Body of pancreas (tissue), 4 donors: ENCODE results near the gene MXI1. TPM values are rescaled to one million over a fixed set of nuclear protein-coding genes. Genes with fewer than 3 reads are reported as not detected.

Source experiments
- ATAC-seq: fragments of 150-250 bp; one replicate; pipeline ENCODE4 v1.9.1; 2016
- DNase-seq, 4 donors: peaks; one replicate each; pipeline ENCODE4 v3.0.0-alpha.2; 2019
- H3K27ac ChIP-seq, 4 donors: fragments of 200-600 bp; sonication (generic); 1 replicate in 3 of 4; 2 replicates in 1 of 4; pipeline versions ENCODE4 v1.5.1 to v1.6.1; 2016 to 2019; ENCODE audit warnings: mild to moderate bottlenecking in 1 of 4, mixed read lengths in 1 of 4, moderate library complexity in 1 of 4
- H3K27me3 ChIP-seq, 2 donors: fragments of 200-600 bp; sonication (generic); one replicate each; pipeline ENCODE4 v1.6.0; 2016; ENCODE audit warnings: mild to moderate bottlenecking in 1 of 2
- H3K36me3 ChIP-seq, 2 donors: fragments of 200-600 bp; sonication (generic); replicated peaks in 1 of 2; 2 replicates each; pipeline ENCODE4 v1.5.1; 2016; ENCODE audit warnings: low read depth in 2 of 2; ENCODE audit not compliant: insufficient read depth in 1 of 2
- H3K4me1 ChIP-seq: fragments of 200-600 bp; sonication (generic); one replicate; pipeline ENCODE4 v1.6.0; 2016
- H3K4me3 ChIP-seq, 2 donors: fragments of 200-600 bp; sonication (generic); 1 replicate in 1 of 2; 2 replicates in 1 of 2; pipeline ENCODE4 v1.5.1; 2016 to 2019
- H3K9me3 ChIP-seq, 3 donors: fragments of 200-600 bp; sonication (generic); 1 replicate in 2 of 3; 2 replicates in 1 of 3; pipeline ENCODE4 v1.5.1; 2016
- CTCF ChIP-seq, 7 experiments: fragments of 450-650 bp in 4 of 7; fragments of 200-600 bp in 3 of 7; sonication (generic) in 3 of 7; IDR thresholded peaks; one replicate each; pipeline ENCODE4 v1.5.1; 2016 to 2019; ENCODE audit warnings: antibody characterized with exemption in 7 of 7
- POLR2A ChIP-seq, 3 donors: fragments of 450-650 bp; IDR thresholded peaks; one replicate each; pipeline ENCODE4 v1.6.1; 2016; ENCODE audit warnings: antibody characterized with exemption in 3 of 3, mild to moderate bottlenecking in 2 of 3
- WGBS, 2 donors: methylation state at CpG; one replicate each; pipeline ENCODE4 v1.1.5; 2017; 5-methylcytosine and 5-hydroxymethylcytosine counted together
- intact Hi-C: fragments of 100-400 bp; cut with DNase I; formaldehyde crosslinking; loops from one replicate; pipeline ENCODE4 v1.15.1; 2023
- total RNA-seq, 2 donors: library from RNA; depleted of rRNA; stranded (reverse); fragments of >200 nt; gene quantifications; one replicate each; pipeline ENCODE4 v1.1.0, GENCODE V29; 2016

Gene MXI1
- total RNA-seq, 2 donors from 2014 or later: 14.8 to 24.1 TPM

- no peaks in the 10 kb centered on the region for H3K9me3 ChIP-seq
- WGBS, 2 donors: 50 to 56% methylated on average over 5 of the region's 5 CpGs
- no peaks in the 10 kb centered on the region for H3K4me1 ChIP-seq
- intact Hi-C loops: no loop called here
- DNase-seq: no peak
- TF ChIP-seq POLR2A (IDR thresholded peaks at IDR 0.05): no peak
- no peak for TF ChIP-seq CTCF (IDR thresholded peaks at IDR 0.05)
- no peak overlapping the region for H3K4me3 ChIP-seq
- no peaks in the 10 kb centered on the region for H3K36me3 ChIP-seq
- no peaks in the 10 kb centered on the region for H3K27me3 ChIP-seq
- H3K27ac ChIP-seq: peak overlapping the region in 1 of 4 donors; percentile 1
- ATAC-seq: no peak
These were observed 116.9 kb downstream of the MXI1 start for GRCh38 chr10:110324201-110324804.

GRCh38 chr10:110324805-110325280, 117.4 kb downstream of the MXI1 start:
- Histone ChIP-seq H3K4me3 (no peak overlapping the region), H3K4me1 (no peaks in the 10 kb centered on the region), H3K27me3 (no peaks in the 10 kb centered on the region), H3K27ac (peak overlapping the region in 1 of 4 donors; percentile 1), H3K36me3 (no peaks in the 10 kb centered on the region), H3K9me3 (no peaks in the 10 kb centered on the region)
- TF ChIP-seq CTCF (IDR thresholded peaks at IDR 0.05): no peak
- TF ChIP-seq POLR2A (IDR thresholded peaks at IDR 0.05): no peak
- DNase-seq (no peak), ATAC-seq (no peak)
- intact Hi-C loops: no loop called here
- 22 to 25% methylated on average over 3 of the region's 3 CpGs for WGBS, 2 donors

- Histone ChIP-seq H3K27me3 (no peaks in the 10 kb centered on the region), H3K27ac (no peak overlapping the region), H3K9me3 (peaks cover 0 to 12% (median 0%) of the 10 kb centered on the region in 3 donors), H3K4me1 (no peaks in the 10 kb centered on the region), H3K36me3 (no peaks in the 10 kb centered on the region), H3K4me3 (no peak overlapping the region)
- 67% methylated on average over 4 of the region's 4 CpGs for WGBS, 2 donors
- intact Hi-C loops: no loop called here
- ATAC-seq (no peak), DNase-seq (no peak)
- TF ChIP-seq POLR2A (IDR thresholded peaks at IDR 0.05): no peak
- TF ChIP-seq CTCF (IDR thresholded peaks at IDR 0.05): no peak
These were observed 119.1 kb downstream of the MXI1 start for GRCh38 chr10:110326351-110327032.

- intact Hi-C loops: no loop called here
- H3K36me3 ChIP-seq: no peaks in the 10 kb centered on the region
- H3K9me3 ChIP-seq: peaks cover 0 to 18% (median 0%) of the 10 kb centered on the region in 3 donors
- ATAC-seq: no peak
- H3K27ac ChIP-seq: no peak overlapping the region
- WGBS, 2 donors: 79 to 82% methylated on average over 5 of the region's 5 CpGs
- no peak for DNase-seq
- H3K27me3 ChIP-seq: no peaks in the 10 kb centered on the region
- TF ChIP-seq POLR2A (IDR thresholded peaks at IDR 0.05): no peak
- TF ChIP-seq CTCF (IDR thresholded peaks at IDR 0.05): no peak
- H3K4me3 ChIP-seq: no peak overlapping the region
- no peaks in the 10 kb centered on the region for H3K4me1 ChIP-seq
These were observed 120.0 kb downstream of the MXI1 start for GRCh38 chr10:110327262-110327914.
